Measurements from ENCODE around the gene PRKCH.

DNA sequence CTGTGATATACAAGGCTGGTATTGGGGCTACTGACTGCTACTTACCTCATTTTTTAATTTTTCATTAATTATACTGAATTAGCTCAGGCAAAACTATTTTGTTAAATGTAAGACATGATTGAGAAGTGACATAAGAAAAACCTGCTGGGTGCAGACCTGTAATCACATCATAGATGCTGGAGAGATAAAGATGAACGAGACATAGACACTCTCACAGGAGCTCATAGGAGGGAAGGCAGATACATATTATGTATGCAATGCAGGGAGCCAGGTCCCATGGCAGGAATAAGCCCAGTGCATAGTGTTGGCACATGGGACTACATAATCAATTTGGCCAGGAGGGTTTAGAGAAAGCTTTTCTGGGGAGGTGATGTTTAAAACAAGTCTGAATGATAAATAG lies 74.9 kb downstream of the PRKCH start:
- TF ChIP-seq CTCF (IDR thresholded peaks at IDR 0.05) (no peak), POLR2A (IDR thresholded peaks at IDR 0.05) (no peak)

Data from body of pancreas (tissue), 4 donors.